Lower lobe of right lung (tissue), 2 donors: ENCODE data around the gene SLC24A3. TPM values are rescaled to one million over a fixed set of nuclear protein-coding genes. Genes with fewer than 3 reads are reported as not detected.

Experiments used
- ATAC-seq, 2 donors: fragments of 200-7000 bp; cut with Tn5 transposase; one replicate each; pipeline ENCODE4 v1.9.1; 2020 to 2022; ENCODE audit warnings: mild to moderate bottlenecking in 2 of 2, moderate library complexity in 2 of 2
- DNase-seq: peaks from one replicate; pipeline ENCODE4 v3.0.0-alpha.2; 2020
- H3K27ac ChIP-seq: fragments of 200-600 bp; one replicate; pipeline ENCODE4 v1.8.0; 2022
- H3K27me3 ChIP-seq: fragments of 200-600 bp; one replicate; pipeline ENCODE4 v1.8.0; 2022; ENCODE audit warnings: low read depth
- H3K36me3 ChIP-seq: fragments of 200-600 bp; one replicate; pipeline ENCODE4 v1.8.0; 2022; ENCODE audit warnings: mild to moderate bottlenecking
- H3K4me1 ChIP-seq: fragments of 200-600 bp; one replicate; pipeline ENCODE4 v1.8.0; 2022
- H3K4me3 ChIP-seq: fragments of 200-600 bp; one replicate; pipeline ENCODE4 v1.8.0; 2022; ENCODE audit warnings: mild to moderate bottlenecking
- H3K9me3 ChIP-seq: fragments of 200-600 bp; one replicate; pipeline ENCODE4 v1.8.0; 2022
- intact Hi-C: fragments of 100-400 bp; cut with DNase I; formaldehyde crosslinking; loops from one replicate; pipeline ENCODE4 v1.11.0; 2022
- total RNA-seq: library from RNA; stranded (reverse); fragmentation: NEBNext Ultra II Directional; extraction: Animal tissue kit (Norgen Biotek cat#: 25700); gene quantifications from one replicate; pipeline ENCODE4 v1.2.1, GENCODE V29; 2021
- TF ChIP-seq, protein P1 (sequence below): fragments of 200-600 bp; IDR thresholded peaks from one replicate; pipeline ENCODE4 v1.8.0; 2022; ENCODE audit warnings: antibody characterized with exemption, mild to moderate bottlenecking
- donor health status: DM: no; HTN: yes; CAD: no; lungs with severe emphysema.

The SLC24A3 gene
- total RNA-seq, 1 donor from 2014 or later, result 7.9 TPM

DNA sequence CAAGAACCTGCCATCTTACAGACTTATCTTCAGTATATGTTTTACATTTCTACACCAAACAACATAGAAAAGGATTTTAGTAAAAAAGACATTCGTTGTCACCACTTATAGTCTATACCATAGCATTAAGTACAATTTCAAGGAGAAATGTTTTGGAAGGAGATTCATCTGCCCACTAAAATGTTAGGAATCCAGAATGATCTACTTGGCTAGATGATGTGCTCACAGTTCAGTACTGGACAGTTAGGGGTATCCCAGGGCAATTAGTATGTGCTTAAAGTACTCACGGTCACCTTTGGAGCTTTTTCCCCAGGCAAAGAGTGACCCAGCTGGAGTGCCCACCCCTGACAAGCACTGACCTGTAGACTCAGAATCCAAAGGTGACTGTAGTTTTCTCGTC is 222.9 kb downstream of the SLC24A3 start:
- intact Hi-C loops, result no loop called here
- DNase-seq, result no peak
- H3K4me3 ChIP-seq, result no peak overlapping the region
- no peak overlapping the region for H3K27ac ChIP-seq
- no peak for ATAC-seq
- TF ChIP-seq, protein P1, sequence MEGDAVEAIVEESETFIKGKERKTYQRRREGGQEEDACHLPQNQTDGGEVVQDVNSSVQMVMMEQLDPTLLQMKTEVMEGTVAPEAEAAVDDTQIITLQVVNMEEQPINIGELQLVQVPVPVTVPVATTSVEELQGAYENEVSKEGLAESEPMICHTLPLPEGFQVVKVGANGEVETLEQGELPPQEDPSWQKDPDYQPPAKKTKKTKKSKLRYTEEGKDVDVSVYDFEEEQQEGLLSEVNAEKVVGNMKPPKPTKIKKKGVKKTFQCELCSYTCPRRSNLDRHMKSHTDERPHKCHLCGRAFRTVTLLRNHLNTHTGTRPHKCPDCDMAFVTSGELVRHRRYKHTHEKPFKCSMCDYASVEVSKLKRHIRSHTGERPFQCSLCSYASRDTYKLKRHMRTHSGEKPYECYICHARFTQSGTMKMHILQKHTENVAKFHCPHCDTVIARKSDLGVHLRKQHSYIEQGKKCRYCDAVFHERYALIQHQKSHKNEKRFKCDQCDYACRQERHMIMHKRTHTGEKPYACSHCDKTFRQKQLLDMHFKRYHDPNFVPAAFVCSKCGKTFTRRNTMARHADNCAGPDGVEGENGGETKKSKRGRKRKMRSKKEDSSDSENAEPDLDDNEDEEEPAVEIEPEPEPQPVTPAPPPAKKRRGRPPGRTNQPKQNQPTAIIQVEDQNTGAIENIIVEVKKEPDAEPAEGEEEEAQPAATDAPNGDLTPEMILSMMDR, result no peak
- H3K4me1 ChIP-seq, result no peaks in the 10 kb centered on the region
- H3K36me3 ChIP-seq, result no peaks in the 10 kb centered on the region
- no peaks in the 10 kb centered on the region for H3K9me3 ChIP-seq
- H3K27me3 ChIP-seq, result no peaks in the 10 kb centered on the region

DNA sequence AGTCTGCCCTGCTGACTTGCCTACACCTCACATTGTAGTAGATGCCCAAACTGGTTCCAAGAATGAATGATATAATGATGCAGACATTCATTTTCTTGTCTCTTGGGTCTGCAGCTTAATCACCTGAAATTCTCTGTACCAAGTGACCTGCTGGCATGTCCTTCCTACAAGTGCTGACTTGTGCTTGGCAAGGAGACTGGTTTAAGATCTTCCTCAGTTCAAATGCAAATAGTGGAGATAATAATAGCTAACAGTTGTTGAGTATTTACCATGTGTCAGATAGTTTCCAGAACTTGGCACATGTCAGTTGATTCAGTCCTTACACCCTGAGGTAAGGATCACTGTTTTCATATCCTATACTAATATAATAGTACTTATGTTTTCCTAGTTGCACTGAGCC is 223.4 kb downstream of the SLC24A3 start:
- intact Hi-C loops, result no loop called here
- TF ChIP-seq, protein P1, result no peak
- no peaks in the 10 kb centered on the region for H3K36me3 ChIP-seq
- H3K4me1 ChIP-seq, result no peaks in the 10 kb centered on the region
- no peaks in the 10 kb centered on the region for H3K27me3 ChIP-seq
- H3K27ac ChIP-seq, result no peak overlapping the region
- no peak overlapping the region for H3K4me3 ChIP-seq
- no peak for ATAC-seq
- no peak for DNase-seq
- no peaks in the 10 kb centered on the region for H3K9me3 ChIP-seq

DNA sequence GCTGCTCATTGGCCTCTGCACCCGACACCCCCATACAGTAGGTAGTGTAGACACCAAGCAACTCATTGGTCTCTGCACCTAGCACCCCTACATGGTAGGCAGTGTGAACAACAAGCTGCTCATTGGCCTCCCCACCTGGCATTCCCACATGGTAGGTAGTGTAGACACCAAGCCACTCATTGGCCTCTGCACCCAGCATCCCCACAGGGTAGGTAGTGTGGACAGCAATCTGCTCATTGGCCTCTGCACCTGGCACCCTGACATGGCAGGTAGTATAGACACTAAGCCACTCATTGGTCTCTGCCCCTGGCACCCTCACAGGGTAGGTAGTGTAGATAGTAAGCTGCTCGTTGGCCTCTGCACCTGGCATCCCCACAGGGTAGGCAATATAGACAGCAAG is 226.0 kb downstream of the SLC24A3 start:
- TF ChIP-seq, protein P1, result no peak
- Histone ChIP-seq H3K27ac (no peak overlapping the region), H3K4me3 (no peak overlapping the region), H3K9me3 (peaks cover 7% of the 10 kb centered on the region), H3K36me3 (no peaks in the 10 kb centered on the region), H3K4me1 (no peaks in the 10 kb centered on the region), H3K27me3 (no peaks in the 10 kb centered on the region)
- no peak for ATAC-seq
- DNase-seq, result no peak
- intact Hi-C loops, result no loop called here

DNA sequence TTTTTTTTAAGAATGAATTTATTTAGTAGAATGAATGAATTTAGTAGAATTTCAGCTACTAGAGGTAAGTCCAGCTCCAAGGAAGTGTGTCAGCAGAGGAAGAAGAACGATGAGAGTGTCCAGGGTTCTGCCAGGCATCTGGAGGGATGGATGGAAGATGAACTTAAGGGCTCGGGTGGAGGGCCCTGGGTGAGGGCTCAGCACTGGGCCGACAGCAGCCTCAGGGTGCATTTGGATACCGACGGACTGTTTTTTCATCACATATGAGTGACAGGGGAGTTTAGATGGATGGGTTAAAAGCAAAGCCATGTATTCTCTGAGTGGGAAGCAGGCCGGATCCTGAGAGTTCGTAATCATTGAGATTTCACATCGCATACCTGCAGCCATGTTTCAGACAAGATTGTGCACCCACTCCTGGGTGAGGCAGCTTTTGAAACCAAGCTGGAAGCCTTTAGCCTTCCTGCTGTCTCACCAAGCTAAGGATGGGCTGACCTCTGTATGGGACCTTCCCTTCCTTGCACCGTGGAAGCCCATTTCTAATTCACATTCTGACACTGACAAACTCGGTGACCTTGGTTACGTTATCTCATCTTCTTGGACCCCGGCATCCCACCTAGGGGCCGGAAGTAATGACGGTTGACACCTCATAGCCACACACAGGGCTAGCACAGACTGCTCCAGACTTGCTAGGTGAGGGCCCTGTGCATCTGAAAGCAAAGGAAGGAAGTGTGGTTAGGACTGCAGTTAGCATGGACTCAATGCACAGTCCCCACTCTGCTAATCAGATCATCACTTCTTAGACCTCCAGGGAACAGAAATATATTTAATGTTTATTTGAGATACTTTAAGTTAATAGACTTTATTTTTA is 228.5 kb downstream of the SLC24A3 start:
- ATAC-seq (peak in 1 of 2 donors; percentile 50), DNase-seq (no peak)
- no peaks in the 10 kb centered on the region for H3K36me3 ChIP-seq
- intact Hi-C loops, result no loop called here
- no peak overlapping the region for H3K4me3 ChIP-seq
- H3K9me3 ChIP-seq, result peaks cover 9% of the 10 kb centered on the region
- no peaks in the 10 kb centered on the region for H3K4me1 ChIP-seq
- TF ChIP-seq, protein P1, result no peak
- H3K27me3 ChIP-seq, result no peaks in the 10 kb centered on the region
- H3K27ac ChIP-seq, result no peak overlapping the region

DNA sequence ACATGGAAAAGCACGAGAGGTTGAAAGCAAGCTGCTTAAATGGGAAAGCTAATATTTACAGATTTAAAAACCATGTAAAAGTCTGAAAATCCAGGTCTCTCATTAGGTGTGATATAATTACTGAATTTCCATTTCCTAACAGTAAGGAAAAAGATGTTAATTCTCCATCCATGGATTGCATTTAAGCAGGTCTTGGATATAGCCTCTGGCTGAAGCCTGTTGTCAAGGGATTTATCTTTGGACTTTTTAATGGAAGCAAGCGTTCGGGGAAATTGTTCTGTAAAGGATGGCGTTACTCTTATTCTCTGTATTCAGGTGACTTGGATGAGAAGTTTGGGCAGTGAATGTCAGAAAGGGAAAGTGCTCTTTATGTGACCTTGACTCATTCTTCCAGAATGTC is 233.8 kb downstream of the SLC24A3 start:
- Histone ChIP-seq H3K9me3 (peaks cover 9% of the 10 kb centered on the region), H3K27ac (no peak overlapping the region), H3K36me3 (no peaks in the 10 kb centered on the region), H3K27me3 (no peaks in the 10 kb centered on the region), H3K4me1 (no peaks in the 10 kb centered on the region), H3K4me3 (no peak overlapping the region)
- DNase-seq, result no peak
- TF ChIP-seq, protein P1, result no peak
- intact Hi-C loops, result no loop called here
- ATAC-seq, result no peak
